ENCODE results near the gene ZFPM1.

ZFPM1 gene

DNA sequence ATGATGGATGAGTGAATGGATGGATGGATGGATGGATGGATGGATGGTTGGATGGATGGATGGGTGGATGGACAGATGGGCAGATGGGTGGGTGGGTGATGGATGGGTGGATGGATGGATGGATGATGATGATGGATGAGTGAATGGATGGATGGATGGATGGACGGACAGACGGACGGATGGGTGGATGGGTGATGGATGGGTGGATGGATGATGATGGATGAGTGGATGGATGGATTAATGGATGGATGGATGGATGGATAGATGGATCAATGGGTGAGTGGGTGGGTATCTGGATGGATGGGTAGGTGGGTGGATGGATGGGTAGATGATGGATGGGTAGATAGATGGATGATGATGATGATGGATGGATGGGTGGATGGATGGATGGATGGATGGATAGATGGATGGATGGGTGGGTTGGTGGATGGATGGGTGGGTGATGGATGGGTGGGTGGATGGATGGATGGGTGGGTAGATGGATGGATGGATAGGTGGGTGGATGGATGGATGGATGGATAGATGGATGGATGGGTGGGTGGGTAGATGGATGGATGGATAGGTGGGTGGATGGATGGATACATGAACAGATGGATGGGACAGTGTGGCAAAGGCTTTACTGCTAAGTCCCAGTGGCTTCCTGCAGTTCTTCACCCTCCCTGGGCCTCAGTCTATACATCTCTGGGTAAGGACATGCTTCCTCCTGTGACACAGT, 30.2 kb upstream of the ZFPM1 start:
- no peaks in the 10 kb centered on the region for H3K4me1 ChIP-seq (ENCODE audit: control insufficient read depth in 2 of 2, insufficient read depth in 1 of 2, low read depth in 1 of 2, low read length in 2 of 2)
- no peak overlapping the region for H3K9ac ChIP-seq (ENCODE audit: low read depth, low read length, poor library complexity)
- H2BK12ac ChIP-seq (ENCODE audit: low read length) = no peak overlapping the region
- no peak overlapping the region for H3K27ac ChIP-seq (replicated peaks; ENCODE audit: low read length)
- no peak overlapping the region for H3K4me2 ChIP-seq (ENCODE audit: insufficient read depth, low read length, poor library complexity, severe bottlenecking)
- no peaks in the 10 kb centered on the region for H3K9me3 ChIP-seq (replicated peaks in 1 of 2; ENCODE audit: control insufficient read depth in 2 of 2, insufficient read depth in 1 of 2, low read depth in 1 of 2, low read length in 2 of 2)
- H3K36me3 ChIP-seq (replicated peaks in 1 of 2; ENCODE audit: control insufficient read depth in 2 of 2, insufficient read depth in 2 of 2, low read length in 2 of 2) = no peaks in the 10 kb centered on the region
- H3K4me3 ChIP-seq (ENCODE audit: low read length in 2 of 2) = no peak overlapping the region
- no peak overlapping the region for H2BK5ac ChIP-seq (ENCODE audit: low read length)
- H2AFZ ChIP-seq (ENCODE audit: low read length) = no peak overlapping the region
- peaks cover 2% of the 10 kb centered on the region for H3K79me1 ChIP-seq (ENCODE audit: low read depth, low read length)
- peak overlapping the region; percentile 2 for H2AK5ac ChIP-seq (ENCODE audit: low read depth, low read length)
- DNase-seq (ENCODE audit: low spot score) = no peak
- whole genome bisulfite sequencing, 2 donors (ENCODE audit: extremely low coverage in 2 of 2, insufficient read length in 2 of 2, insufficient replicate concordance in 1 of 2) = no CpG with 5 or more reads among the region's 3 CpGs
- no peak overlapping the region for H3K14ac ChIP-seq (ENCODE audit: low read length)
- no peak overlapping the region for H2BK120ac ChIP-seq (ENCODE audit: low read depth, low read length)
- peaks cover 0 to 8% (median 0%) of the 10 kb centered on the region in 3 experiments for H3K27me3 ChIP-seq (ENCODE audit: control insufficient read depth in 3 of 3, insufficient read depth in 3 of 3, low read depth in 1 of 3, low read length in 3 of 3)
- no peak overlapping the region for H3K23ac ChIP-seq (ENCODE audit: low read depth, low read length, poor library complexity)
- no peak overlapping the region for H4K8ac ChIP-seq (ENCODE audit: low read depth, low read length)
- no peak overlapping the region for H3K4ac ChIP-seq (ENCODE audit: low read length)
- no peak overlapping the region for H2BK15ac ChIP-seq (ENCODE audit: low read length)
- H3K18ac ChIP-seq (ENCODE audit: low read length) = no peak overlapping the region
- H4K91ac ChIP-seq (ENCODE audit: low read depth, low read length, poor library complexity) = no peak overlapping the region

DNA sequence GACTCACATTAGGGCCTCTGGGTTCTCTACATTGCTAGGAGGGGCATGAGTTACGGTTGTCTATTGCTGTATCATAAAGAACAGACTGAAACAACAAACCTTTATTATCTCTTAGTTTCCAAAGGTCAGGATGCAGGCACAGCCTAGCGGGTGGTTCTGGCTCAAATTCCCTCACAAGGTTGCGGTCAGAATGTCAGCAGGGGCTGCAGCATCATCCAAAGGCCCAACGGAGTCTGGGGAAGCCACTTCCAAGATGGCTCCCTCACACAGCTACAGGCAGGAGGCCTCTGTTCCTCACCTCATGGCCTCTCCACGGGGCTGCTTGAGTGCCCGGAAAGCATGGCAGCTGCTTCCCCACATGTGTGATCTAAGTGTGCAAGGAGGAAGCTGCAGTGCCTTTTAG, 29.6 kb upstream of the ZFPM1 start:
- DNase-seq (ENCODE audit: low spot score) = no peak
- no peak overlapping the region for H3K4ac ChIP-seq (ENCODE audit: low read length)

DNA sequence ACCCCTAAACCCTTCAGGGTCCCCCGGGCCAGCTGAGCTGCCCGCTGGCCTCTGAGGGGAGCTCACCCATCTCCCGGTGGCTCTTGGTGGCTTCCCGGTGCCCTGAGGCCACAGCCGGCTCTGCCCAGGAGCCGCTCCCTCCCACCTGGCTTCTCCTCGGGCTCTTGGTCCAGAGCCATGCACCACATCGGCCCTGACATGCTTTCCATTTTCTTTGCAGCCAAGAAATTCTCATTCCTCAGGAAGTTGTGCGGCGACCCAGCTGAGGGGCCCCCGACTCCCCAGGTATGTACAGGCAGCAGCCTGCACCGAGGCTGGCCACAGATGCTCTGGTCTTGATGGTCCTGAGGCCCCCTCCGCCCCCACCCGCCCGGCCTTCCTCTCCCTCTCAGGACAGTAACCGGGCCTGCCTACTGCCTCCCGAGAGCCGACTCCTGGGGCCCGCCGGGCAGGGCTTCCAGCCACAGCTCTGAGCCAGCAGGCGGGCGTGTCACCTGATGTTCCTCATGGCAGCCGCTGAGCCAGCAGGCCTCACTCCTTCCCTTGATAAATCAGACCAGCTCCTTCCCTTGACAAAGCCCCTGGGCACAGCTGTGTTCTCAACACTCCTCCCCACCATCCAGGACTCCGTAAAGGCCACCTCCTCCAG, 28.4 kb upstream of the ZFPM1 start:
- H3K4ac ChIP-seq (ENCODE audit: low read length) = no peak overlapping the region
- WGBS, 2 donors (ENCODE audit: extremely low coverage in 2 of 2, insufficient read length in 2 of 2, insufficient replicate concordance in 1 of 2) = no CpG with 5 or more reads among the region's 24 CpGs
- peaks cover 2% of the 10 kb centered on the region for H3K79me1 ChIP-seq (ENCODE audit: low read depth, low read length)
- no peak overlapping the region for H2AFZ ChIP-seq (ENCODE audit: low read length)
- H3K36me3 ChIP-seq (replicated peaks in 1 of 2; ENCODE audit: control insufficient read depth in 2 of 2, insufficient read depth in 2 of 2, low read length in 2 of 2) = no peaks in the 10 kb centered on the region
- peak overlapping the region; percentile 3 for H3K9ac ChIP-seq (ENCODE audit: low read depth, low read length, poor library complexity)
- H2AK5ac ChIP-seq (ENCODE audit: low read depth, low read length) = peak overlapping the region; percentile 78
- no peak overlapping the region for H2BK12ac ChIP-seq (ENCODE audit: low read length)
- H3K4me3 ChIP-seq (ENCODE audit: low read length in 2 of 2) = no peak overlapping the region
- H3K9me3 ChIP-seq (replicated peaks in 1 of 2; ENCODE audit: control insufficient read depth in 2 of 2, insufficient read depth in 1 of 2, low read depth in 1 of 2, low read length in 2 of 2) = no peaks in the 10 kb centered on the region
- no peak for DNase-seq (ENCODE audit: low spot score)
- no peak overlapping the region for H3K27ac ChIP-seq (replicated peaks; ENCODE audit: low read length)
- H3K14ac ChIP-seq (ENCODE audit: low read length) = no peak overlapping the region
- peak overlapping the region; percentile 17 for H3K23ac ChIP-seq (ENCODE audit: low read depth, low read length, poor library complexity)
- no peak overlapping the region for H4K91ac ChIP-seq (ENCODE audit: low read depth, low read length, poor library complexity)
- H2BK5ac ChIP-seq (ENCODE audit: low read length) = no peak overlapping the region
- no peak overlapping the region for H2BK120ac ChIP-seq (ENCODE audit: low read depth, low read length)
- peaks cover 0 to 3% (median under 1%) of the 10 kb centered on the region in 3 experiments for H3K27me3 ChIP-seq (ENCODE audit: control insufficient read depth in 3 of 3, insufficient read depth in 3 of 3, low read depth in 1 of 3, low read length in 3 of 3)
- H3K4me1 ChIP-seq (ENCODE audit: control insufficient read depth in 2 of 2, insufficient read depth in 1 of 2, low read depth in 1 of 2, low read length in 2 of 2) = no peaks in the 10 kb centered on the region
- no peak overlapping the region for H3K4me2 ChIP-seq (ENCODE audit: insufficient read depth, low read length, poor library complexity, severe bottlenecking)
- H2BK15ac ChIP-seq (ENCODE audit: low read length) = no peak overlapping the region
- H4K8ac ChIP-seq (ENCODE audit: low read depth, low read length) = no peak overlapping the region
- no peak overlapping the region for H3K18ac ChIP-seq (ENCODE audit: low read length)

More for the DNA sequence above, 29.6 kb upstream of the ZFPM1 start:
- Histone ChIP-seq H3K27me3 (ENCODE audit: control insufficient read depth in 3 of 3, insufficient read depth in 3 of 3, low read depth in 1 of 3, low read length in 3 of 3) (peaks cover 0 to 8% (median 0%) of the 10 kb centered on the region in 3 experiments), H4K91ac (ENCODE audit: low read depth, low read length, poor library complexity) (no peak overlapping the region), H3K23ac (ENCODE audit: low read depth, low read length, poor library complexity) (no peak overlapping the region), H3K36me3 (replicated peaks in 1 of 2; ENCODE audit: control insufficient read depth in 2 of 2, insufficient read depth in 2 of 2, low read length in 2 of 2) (no peaks in the 10 kb centered on the region), H3K18ac (ENCODE audit: low read length) (no peak overlapping the region), H3K9me3 (replicated peaks in 1 of 2; ENCODE audit: control insufficient read depth in 2 of 2, insufficient read depth in 1 of 2, low read depth in 1 of 2, low read length in 2 of 2) (no peaks in the 10 kb centered on the region), H2BK15ac (ENCODE audit: low read length) (no peak overlapping the region), H2AK5ac (ENCODE audit: low read depth, low read length) (peak overlapping the region; percentile 2), H3K4me1 (ENCODE audit: control insufficient read depth in 2 of 2, insufficient read depth in 1 of 2, low read depth in 1 of 2, low read length in 2 of 2) (no peaks in the 10 kb centered on the region), H2AFZ (ENCODE audit: low read length) (no peak overlapping the region), H2BK5ac (ENCODE audit: low read length) (no peak overlapping the region), H3K27ac (replicated peaks; ENCODE audit: low read length) (no peak overlapping the region), H2BK120ac (ENCODE audit: low read depth, low read length) (no peak overlapping the region), H2BK12ac (ENCODE audit: low read length) (no peak overlapping the region), H3K4me3 (ENCODE audit: low read length in 2 of 2) (no peak overlapping the region), H3K14ac (ENCODE audit: low read length) (no peak overlapping the region), H3K4me2 (ENCODE audit: insufficient read depth, low read length, poor library complexity, severe bottlenecking) (no peak overlapping the region), H3K9ac (ENCODE audit: low read depth, low read length, poor library complexity) (no peak overlapping the region), H4K8ac (ENCODE audit: low read depth, low read length) (no peak overlapping the region), H3K79me1 (ENCODE audit: low read depth, low read length) (peaks cover 2% of the 10 kb centered on the region)
- WGBS, 2 donors (ENCODE audit: extremely low coverage in 2 of 2, insufficient read length in 2 of 2, insufficient replicate concordance in 1 of 2) = no CpG with 5 or more reads among the region's 6 CpGs

DNA sequence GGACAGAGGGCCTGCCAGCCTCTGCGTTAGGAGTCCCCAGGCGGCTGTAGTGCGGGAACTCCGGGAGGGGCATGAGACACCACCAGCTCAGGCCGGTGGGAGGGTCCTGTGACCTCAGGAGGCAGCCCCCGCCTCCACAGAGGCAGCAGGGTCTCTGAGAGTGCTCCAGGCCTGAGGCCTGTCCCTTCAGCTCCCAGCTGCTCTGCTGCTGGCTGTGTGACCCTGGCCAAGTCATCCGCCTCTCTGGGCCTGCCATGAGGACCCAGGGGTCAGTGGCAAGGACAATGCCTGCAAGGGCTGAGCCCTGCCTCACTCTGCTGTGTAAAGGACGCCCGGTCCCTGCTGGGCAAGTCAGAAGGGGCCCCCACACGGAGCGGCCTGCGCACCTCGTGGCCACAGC, 27.1 kb upstream of the ZFPM1 start:
- Histone ChIP-seq H3K18ac (ENCODE audit: low read length) (peak overlapping the region; percentile 71), H3K14ac (ENCODE audit: low read length) (peak overlapping the region; percentile 89), H3K36me3 (replicated peaks in 1 of 2; ENCODE audit: control insufficient read depth in 2 of 2, insufficient read depth in 2 of 2, low read length in 2 of 2) (no peaks in the 10 kb centered on the region), H2BK5ac (ENCODE audit: low read length) (peak overlapping the region; percentile 24), H3K4me3 (ENCODE audit: low read length in 2 of 2) (no peak overlapping the region), H3K27ac (replicated peaks; ENCODE audit: low read length) (no peak overlapping the region), H3K9me3 (replicated peaks in 1 of 2; ENCODE audit: control insufficient read depth in 2 of 2, insufficient read depth in 1 of 2, low read depth in 1 of 2, low read length in 2 of 2) (no peaks in the 10 kb centered on the region), H2BK15ac (ENCODE audit: low read length) (peak overlapping the region; percentile 58), H2BK120ac (ENCODE audit: low read depth, low read length) (no peak overlapping the region), H2BK12ac (ENCODE audit: low read length) (peak overlapping the region; percentile 73), H3K4me2 (ENCODE audit: insufficient read depth, low read length, poor library complexity, severe bottlenecking) (peak overlapping the region; percentile 18), H4K8ac (ENCODE audit: low read depth, low read length) (no peak overlapping the region), H3K79me1 (ENCODE audit: low read depth, low read length) (peaks cover 3% of the 10 kb centered on the region), H4K91ac (ENCODE audit: low read depth, low read length, poor library complexity) (no peak overlapping the region), H3K27me3 (ENCODE audit: control insufficient read depth in 3 of 3, insufficient read depth in 3 of 3, low read depth in 1 of 3, low read length in 3 of 3) (peaks cover 0 to 7% (median 3%) of the 10 kb centered on the region in 3 experiments), H2AK5ac (ENCODE audit: low read depth, low read length) (peak overlapping the region; percentile 81), H3K4me1 (ENCODE audit: control insufficient read depth in 2 of 2, insufficient read depth in 1 of 2, low read depth in 1 of 2, low read length in 2 of 2) (no peaks in the 10 kb centered on the region), H3K23ac (ENCODE audit: low read depth, low read length, poor library complexity) (no peak overlapping the region), H2AFZ (ENCODE audit: low read length) (no peak overlapping the region), H3K9ac (ENCODE audit: low read depth, low read length, poor library complexity) (peak overlapping the region; percentile 70), H3K4ac (ENCODE audit: low read length) (no peak overlapping the region)
- no CpG with 5 or more reads among the region's 13 CpGs for WGBS, 2 donors (ENCODE audit: extremely low coverage in 2 of 2, insufficient read length in 2 of 2, insufficient replicate concordance in 1 of 2)
- no peak for DNase-seq (ENCODE audit: low spot score)
